ENCODE measurements around the gene ZNRF1. TPM values are rescaled to one million over a fixed set of nuclear protein-coding genes. Genes with fewer than 3 reads are reported as not detected.
A peak's percentile ranks its signal among the peaks of the same experiment; 100 is the strongest.

Gene ZNRF1
- total and polyA plus RNA-seq, 2 of the 4 experiments (the other 2 are of a cell fraction) = 8.2 to 20.7 TPM

DNA sequence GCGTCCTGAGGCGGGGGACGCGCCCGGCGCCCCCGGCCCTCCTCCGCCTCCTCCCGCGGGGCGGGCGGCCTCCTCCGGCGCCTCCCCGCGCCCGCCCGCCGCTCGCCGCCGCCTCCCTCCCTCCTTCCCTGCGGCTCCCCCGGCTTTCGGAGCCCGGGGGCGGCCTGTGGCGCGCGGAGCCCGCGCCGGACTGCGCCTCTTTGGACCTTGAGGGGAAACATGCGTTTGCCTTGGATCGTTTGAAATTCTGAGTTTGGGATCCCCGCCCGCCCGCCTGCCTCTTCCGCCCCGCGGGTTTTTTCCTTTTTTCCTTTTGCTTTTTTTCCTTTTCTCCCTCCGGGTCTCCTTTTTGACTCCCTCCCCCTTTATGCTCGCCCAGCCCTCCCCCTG lies 390 bp downstream of the ZNRF1 start:
- H4K5ac ChIP-seq (ENCODE audit: low read depth, low read length) = no peak overlapping the region
- H3K9ac ChIP-seq (ENCODE audit: low read depth, low read length) = peak overlapping the region; percentile 86
- peak overlapping the region; percentile 86 for H3K4me2 ChIP-seq (ENCODE audit: low read depth, low read length)
- H3K36me3 ChIP-seq (ENCODE audit: control insufficient read depth, insufficient read depth, low read length) = peaks cover 4% of the 10 kb centered on the region; the same call in 1 of the 2 replicates
- ChIA-PET CTCF (interaction anchor here (2.3 kb wide), 1 partner anchor 18 kb away, joined by 6 read pairs; no protein-coding TSS in a partner anchor), POLR2A (ENCODE audit: unreplicated experiment) (no interaction called here)
- H2AFZ ChIP-seq (replicated peaks; ENCODE audit: low read length, poor library complexity) = peak overlapping the region; percentile 86
- peaks cover 28 to 45% of the 10 kb centered on the region in 2 experiments for H3K79me1 ChIP-seq (ENCODE audit: low read depth in 1 of 2, low read length in 2 of 2)
- H2AK5ac ChIP-seq (ENCODE audit: low read depth, low read length) = no peak overlapping the region
- dilution Hi-C loops (cut with HindIII; ENCODE audit: low sequenced_read_pairs, unreplicated experiment) = no loop called here
- in situ Hi-C loops (cut with MboI; ENCODE audit: low sequenced_read_pairs) = no loop called here
- H3K4me1 ChIP-seq (ENCODE audit: control insufficient read depth, insufficient read depth, low read length) = peaks cover 10% of the 10 kb centered on the region
- H3K9me1 ChIP-seq (ENCODE audit: insufficient read depth, low read length) = peaks cover 11% of the 10 kb centered on the region
- no peak overlapping the region for H3K23ac ChIP-seq (ENCODE audit: low read depth, low read length)
- WGBS, 2 experiments (ENCODE audit: extremely low coverage in 2 of 2, insufficient read length in 1 of 2) = 0% methylated on average over 20 of the region's 44 CpGs; no CpG with 5 or more reads in 1 of the 2 experiments
- no peak overlapping the region for H2BK20ac ChIP-seq (ENCODE audit: low read depth, low read length)
- H3K9me3 ChIP-seq (ENCODE audit: control insufficient read depth, insufficient read depth, low read length) = no peaks in the 10 kb centered on the region
- H3K4ac ChIP-seq (ENCODE audit: low read depth, low read length) = no peak overlapping the region; the same call in 1 of the 2 replicates
- peak overlapping the region; percentile 69 for H2BK5ac ChIP-seq (ENCODE audit: low read depth, low read length, poor library complexity, severe bottlenecking)
- no peak overlapping the region for H2BK15ac ChIP-seq (ENCODE audit: low read depth, low read length)
- peak overlapping the region; percentile 79 for H3K4me3 ChIP-seq (ENCODE audit: insufficient read depth, low read depth, low read length)
- no peak for DNase-seq
- H4K8ac ChIP-seq (ENCODE audit: low read depth in 2 of 2, low read length in 2 of 2) = no peak overlapping the region; a peak in 1 of 4 replicates
- H4K91ac ChIP-seq (ENCODE audit: insufficient read depth, low read depth, low read length) = no peak overlapping the region
- no peak overlapping the region for H2BK120ac ChIP-seq (ENCODE audit: low read depth, low read length)
- peak; percentile 59 for ATAC-seq (ENCODE audit: low read depth)
- H3K27ac ChIP-seq (ENCODE audit: insufficient read depth, low read length) = peak overlapping the region; percentile 62
- intact Hi-C loops (cut with micrococcal nuclease) = loop anchor here (2.0 kb wide), 2 partner anchors 28 to 200 kb away; no protein-coding TSS in a partner anchor
- H3K56ac ChIP-seq (ENCODE audit: extremely low read depth, insufficient read depth, low read length) = no peak overlapping the region
- H4K20me1 ChIP-seq (ENCODE audit: insufficient read depth, low read length) = peaks cover 45% of the 10 kb centered on the region
- no peak overlapping the region; the same call in 1 of the 2 replicates for H3K14ac ChIP-seq (replicated peaks; ENCODE audit: low read depth, low read length)
- H3K27me3 ChIP-seq (ENCODE audit: control insufficient read depth, insufficient read depth, low read length) = no peaks in the 10 kb centered on the region
- 0 out of 2 replicates have a peak, but pooled peaks have one; percentile 3 for TF ChIP-seq MXI1 (IDR thresholded peaks at IDR 0.05; ENCODE audit: borderline replicate concordance, low read depth, low read length)
- TF ChIP-seq, protein P1, sequence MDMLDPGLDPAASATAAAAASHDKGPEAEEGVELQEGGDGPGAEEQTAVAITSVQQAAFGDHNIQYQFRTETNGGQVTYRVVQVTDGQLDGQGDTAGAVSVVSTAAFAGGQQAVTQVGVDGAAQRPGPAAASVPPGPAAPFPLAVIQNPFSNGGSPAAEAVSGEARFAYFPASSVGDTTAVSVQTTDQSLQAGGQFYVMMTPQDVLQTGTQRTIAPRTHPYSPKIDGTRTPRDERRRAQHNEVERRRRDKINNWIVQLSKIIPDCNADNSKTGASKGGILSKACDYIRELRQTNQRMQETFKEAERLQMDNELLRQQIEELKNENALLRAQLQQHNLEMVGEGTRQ (IDR thresholded peaks at IDR 0.05; ENCODE audit: low read depth, low read length) = no peak
- BruUV-seq (replicated peaks) = no TSS peak
- H2AK9ac ChIP-seq (replicated peaks; ENCODE audit: low read depth, low read length, poor library complexity) = peak overlapping the region; percentile 68
- H3K18ac ChIP-seq (ENCODE audit: low read depth, low read length) = no peak overlapping the region; the same call in 1 of the 2 replicates
